SH-SY5Y (cell line): ENCODE results near the gene CPN1.

Source experiments
- GATA2 ChIP-seq: IDR thresholded peaks from 2 replicates; pipeline ENCODE4 v1.6.1; 2011; ENCODE audit warnings: mild to moderate bottlenecking, low read depth, low read length
- GATA3 ChIP-seq: IDR thresholded peaks from 2 replicates; pipeline ENCODE4 v1.6.1; 2011; ENCODE audit warnings: low read depth, mild to moderate bottlenecking, low read length, moderate library complexity

GRCh38 chr10:100014071-100014762 lies 67.5 kb downstream of the CPN1 start:
- TF ChIP-seq GATA2 (no peak), GATA3 (no peak)
